HepG2 (cell line): ENCODE results near the gene SEBOX. TPM values are rescaled to one million over a fixed set of nuclear protein-coding genes. Genes with fewer than 3 reads are reported as not detected.

Experiments
- CEBPB ChIP-seq: IDR thresholded peaks from 2 replicates; pipeline ENCODE4 v1.6.1; 2011; ENCODE audit warnings: low read depth, low read length, improper control_type of control experiment, borderline replicate concordance
- GABPB1 ChIP-seq: IDR thresholded peaks from 2 replicates; pipeline ENCODE4 v1.6.1; 2016; ENCODE audit warnings: mild to moderate bottlenecking, missing genetic modification reagents, moderate library complexity, missing compliant biosample characterization
- HCFC1 ChIP-seq: fragments of 150-350 bp; IDR thresholded peaks from 2 replicates; pipeline ENCODE4 v1.6.1; 2014; ENCODE audit warnings: low read depth, low read length
- IRX3 ChIP-seq: sonication (generic); formaldehyde crosslinking; IDR thresholded peaks from 2 replicates; pipeline ENCODE4 v1.8.1; 2023; ENCODE audit warnings: mild to moderate bottlenecking, low read depth, missing genetic modification reagents, borderline replicate concordance
- MZF1 ChIP-seq: sonication (generic); formaldehyde crosslinking; IDR thresholded peaks from 2 replicates; pipeline ENCODE4 v1.8.1; 2023; ENCODE audit warnings: mild to moderate bottlenecking, missing genetic modification reagents, borderline replicate concordance
- SIX4 ChIP-seq: sonication (generic); formaldehyde crosslinking; IDR thresholded peaks from 2 replicates; pipeline ENCODE4 v1.4.0; 2020; ENCODE audit warnings: missing genetic modification reagents
- SKI ChIP-seq: fragments of 450-650 bp; IDR thresholded peaks from one replicate; pipeline ENCODE4 v1.6.1; 2018; ENCODE audit warnings: mild to moderate bottlenecking; ENCODE audit not compliant: partially characterized antibody
- SOX5 ChIP-seq: IDR thresholded peaks from 2 replicates; pipeline ENCODE4 v1.6.1; 2016; ENCODE audit warnings: borderline replicate concordance
- YEATS4 ChIP-seq: sonication (generic); formaldehyde crosslinking; IDR thresholded peaks from 2 replicates; pipeline ENCODE4 v1.4.0; 2020; ENCODE audit warnings: missing genetic modification reagents, borderline replicate concordance
- ZNF446 ChIP-seq: sonication (generic); formaldehyde crosslinking; IDR thresholded peaks from 2 replicates; pipeline ENCODE4 v1.5.0; 2020; ENCODE audit warnings: mild to moderate bottlenecking, missing genetic modification reagents
- polyA plus RNA-seq, 8 experiments: library from polyadenylated mRNA; depleted of rRNA in 3 of 8; stranded (reverse) in 7 of 8; unstranded in 1 of 8; fragments of >200 nt; fragmentation: Illumina TruSeq in 4 of 8; extraction: Trizol in 4 of 8; gene quantifications; 2 replicates each; pipeline versions ENCODE4 v1.2.1 to v1.2.3, GENCODE V29; 2011 to 2016; ENCODE audit warnings: low read depth in 4 of 8, missing spikeins in 1 of 8, mixed read lengths in 1 of 8; ENCODE audit not compliant: insufficient read depth in 1 of 8
- total RNA-seq, 5 experiments: library from RNA; depleted of rRNA; stranded (reverse); fragments of >200 nt; fragmentation: Illumina TruSeq; extraction: Trizol; gene quantifications; 2 replicates each; pipeline ENCODE4 v1.2.3, GENCODE V29; 2016; ENCODE audit warnings: low read depth in 1 of 5
- TF ChIP-seq, protein P1 (sequence below): IDR thresholded peaks from 2 replicates; pipeline ENCODE4 v1.6.1; 2016; ENCODE audit warnings: low read depth, missing genetic modification reagents, missing compliant biosample characterization
- TF ChIP-seq, protein P2 (sequence below): sonication (generic); formaldehyde crosslinking; IDR thresholded peaks from 2 replicates; pipeline ENCODE4 v1.5.0; 2020; ENCODE audit warnings: missing genetic modification reagents
- TF ChIP-seq, protein P3 (sequence below): sonication (generic); formaldehyde crosslinking; IDR thresholded peaks from 2 replicates; pipeline ENCODE4 v1.8.0; 2022; ENCODE audit warnings: mild to moderate bottlenecking, missing genetic modification reagents, moderate library complexity
- TF ChIP-seq, protein P4 (sequence below): IDR thresholded peaks from 2 replicates; pipeline ENCODE4 v1.6.1; 2016; ENCODE audit warnings: mild to moderate bottlenecking
- TF ChIP-seq, protein P5 (sequence below): sonication (generic); formaldehyde crosslinking; IDR thresholded peaks from 2 replicates; pipeline ENCODE4 v1.5.1; 2020; ENCODE audit warnings: missing genetic modification reagents, mild to moderate bottlenecking, borderline replicate concordance

SEBOX gene
- total and polyA plus RNA-seq, 2 of the 13 experiments (the other 11 are each of a cell fraction or from before 2014, with no cell fraction given), result not detected

DNA sequence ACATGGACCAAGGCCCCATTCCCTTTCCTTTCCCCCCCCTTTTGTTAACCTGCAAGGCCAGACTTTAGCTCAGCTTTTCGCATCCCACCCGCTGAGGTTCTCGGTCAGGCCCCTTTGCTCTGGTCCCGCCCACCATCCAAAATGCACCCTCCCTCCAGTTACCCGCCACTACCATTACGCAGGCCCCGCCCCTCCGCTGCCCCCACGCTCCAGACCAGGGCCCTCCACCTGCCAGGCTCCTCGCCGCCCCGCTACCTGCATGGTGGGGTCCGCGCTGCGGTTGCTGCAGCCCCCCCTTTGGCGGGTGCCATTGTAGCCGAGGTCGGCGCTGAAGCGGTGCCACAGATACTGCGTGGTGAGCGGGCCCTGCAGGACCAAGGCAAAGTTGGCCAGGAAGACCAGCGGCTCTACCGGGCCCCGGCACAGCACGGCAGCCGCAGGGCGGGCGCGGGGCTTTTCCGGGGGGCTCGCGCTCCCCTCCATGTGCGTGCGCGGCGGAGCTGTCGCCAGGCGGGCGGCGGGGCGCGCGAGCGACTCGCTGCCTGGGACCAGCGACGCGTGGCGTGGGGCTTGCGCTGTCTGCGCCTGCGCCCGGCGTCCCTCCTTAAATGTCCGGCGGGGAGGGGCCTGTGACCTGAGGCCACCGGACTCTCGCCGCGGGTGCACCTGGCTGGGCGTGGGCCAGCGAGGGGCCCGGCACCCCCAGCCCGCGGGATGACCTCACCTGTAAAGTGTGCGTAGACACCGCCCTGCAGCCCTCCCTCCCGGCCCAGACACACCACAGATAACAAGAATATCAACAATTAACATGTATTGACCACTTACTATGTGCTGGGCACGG, 40.9 kb upstream of the SEBOX start, which contains the start of gene SLC46A1 (continued):
- TF ChIP-seq, protein P1, sequence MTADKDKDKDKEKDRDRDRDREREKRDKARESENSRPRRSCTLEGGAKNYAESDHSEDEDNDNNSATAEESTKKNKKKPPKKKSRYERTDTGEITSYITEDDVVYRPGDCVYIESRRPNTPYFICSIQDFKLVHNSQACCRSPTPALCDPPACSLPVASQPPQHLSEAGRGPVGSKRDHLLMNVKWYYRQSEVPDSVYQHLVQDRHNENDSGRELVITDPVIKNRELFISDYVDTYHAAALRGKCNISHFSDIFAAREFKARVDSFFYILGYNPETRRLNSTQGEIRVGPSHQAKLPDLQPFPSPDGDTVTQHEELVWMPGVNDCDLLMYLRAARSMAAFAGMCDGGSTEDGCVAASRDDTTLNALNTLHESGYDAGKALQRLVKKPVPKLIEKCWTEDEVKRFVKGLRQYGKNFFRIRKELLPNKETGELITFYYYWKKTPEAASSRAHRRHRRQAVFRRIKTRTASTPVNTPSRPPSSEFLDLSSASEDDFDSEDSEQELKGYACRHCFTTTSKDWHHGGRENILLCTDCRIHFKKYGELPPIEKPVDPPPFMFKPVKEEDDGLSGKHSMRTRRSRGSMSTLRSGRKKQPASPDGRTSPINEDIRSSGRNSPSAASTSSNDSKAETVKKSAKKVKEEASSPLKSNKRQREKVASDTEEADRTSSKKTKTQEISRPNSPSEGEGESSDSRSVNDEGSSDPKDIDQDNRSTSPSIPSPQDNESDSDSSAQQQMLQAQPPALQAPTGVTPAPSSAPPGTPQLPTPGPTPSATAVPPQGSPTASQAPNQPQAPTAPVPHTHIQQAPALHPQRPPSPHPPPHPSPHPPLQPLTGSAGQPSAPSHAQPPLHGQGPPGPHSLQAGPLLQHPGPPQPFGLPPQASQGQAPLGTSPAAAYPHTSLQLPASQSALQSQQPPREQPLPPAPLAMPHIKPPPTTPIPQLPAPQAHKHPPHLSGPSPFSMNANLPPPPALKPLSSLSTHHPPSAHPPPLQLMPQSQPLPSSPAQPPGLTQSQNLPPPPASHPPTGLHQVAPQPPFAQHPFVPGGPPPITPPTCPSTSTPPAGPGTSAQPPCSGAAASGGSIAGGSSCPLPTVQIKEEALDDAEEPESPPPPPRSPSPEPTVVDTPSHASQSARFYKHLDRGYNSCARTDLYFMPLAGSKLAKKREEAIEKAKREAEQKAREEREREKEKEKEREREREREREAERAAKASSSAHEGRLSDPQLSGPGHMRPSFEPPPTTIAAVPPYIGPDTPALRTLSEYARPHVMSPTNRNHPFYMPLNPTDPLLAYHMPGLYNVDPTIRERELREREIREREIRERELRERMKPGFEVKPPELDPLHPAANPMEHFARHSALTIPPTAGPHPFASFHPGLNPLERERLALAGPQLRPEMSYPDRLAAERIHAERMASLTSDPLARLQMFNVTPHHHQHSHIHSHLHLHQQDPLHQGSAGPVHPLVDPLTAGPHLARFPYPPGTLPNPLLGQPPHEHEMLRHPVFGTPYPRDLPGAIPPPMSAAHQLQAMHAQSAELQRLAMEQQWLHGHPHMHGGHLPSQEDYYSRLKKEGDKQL, result no peak
- peak; percentile 90 for TF ChIP-seq IRX3 (CRISPR knock-in tag)
- no peak for TF ChIP-seq SIX4 (CRISPR knock-in tag)
- TF ChIP-seq SOX5 (CRISPR knock-in tag), result no peak
- TF ChIP-seq YEATS4, result peak; percentile 83; the same call in 1 of the 2 replicates
- peak; percentile 67; the same call in 1 of the 2 replicates for TF ChIP-seq GABPB1 (CRISPR knock-in tag)
- TF ChIP-seq HCFC1, result no peak
- TF ChIP-seq CEBPB, result no peak
- TF ChIP-seq, protein P2, sequence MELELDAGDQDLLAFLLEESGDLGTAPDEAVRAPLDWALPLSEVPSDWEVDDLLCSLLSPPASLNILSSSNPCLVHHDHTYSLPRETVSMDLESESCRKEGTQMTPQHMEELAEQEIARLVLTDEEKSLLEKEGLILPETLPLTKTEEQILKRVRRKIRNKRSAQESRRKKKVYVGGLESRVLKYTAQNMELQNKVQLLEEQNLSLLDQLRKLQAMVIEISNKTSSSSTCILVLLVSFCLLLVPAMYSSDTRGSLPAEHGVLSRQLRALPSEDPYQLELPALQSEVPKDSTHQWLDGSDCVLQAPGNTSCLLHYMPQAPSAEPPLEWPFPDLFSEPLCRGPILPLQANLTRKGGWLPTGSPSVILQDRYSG (CRISPR knock-in tag), result no peak
- TF ChIP-seq, protein P3, sequence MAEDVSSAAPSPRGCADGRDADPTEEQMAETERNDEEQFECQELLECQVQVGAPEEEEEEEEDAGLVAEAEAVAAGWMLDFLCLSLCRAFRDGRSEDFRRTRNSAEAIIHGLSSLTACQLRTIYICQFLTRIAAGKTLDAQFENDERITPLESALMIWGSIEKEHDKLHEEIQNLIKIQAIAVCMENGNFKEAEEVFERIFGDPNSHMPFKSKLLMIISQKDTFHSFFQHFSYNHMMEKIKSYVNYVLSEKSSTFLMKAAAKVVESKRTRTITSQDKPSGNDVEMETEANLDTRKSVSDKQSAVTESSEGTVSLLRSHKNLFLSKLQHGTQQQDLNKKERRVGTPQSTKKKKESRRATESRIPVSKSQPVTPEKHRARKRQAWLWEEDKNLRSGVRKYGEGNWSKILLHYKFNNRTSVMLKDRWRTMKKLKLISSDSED (CRISPR knock-in tag), result no peak; the same call in 1 of the 2 replicates
- no peak for TF ChIP-seq MZF1 (CRISPR knock-in tag)
- TF ChIP-seq, protein P4, sequence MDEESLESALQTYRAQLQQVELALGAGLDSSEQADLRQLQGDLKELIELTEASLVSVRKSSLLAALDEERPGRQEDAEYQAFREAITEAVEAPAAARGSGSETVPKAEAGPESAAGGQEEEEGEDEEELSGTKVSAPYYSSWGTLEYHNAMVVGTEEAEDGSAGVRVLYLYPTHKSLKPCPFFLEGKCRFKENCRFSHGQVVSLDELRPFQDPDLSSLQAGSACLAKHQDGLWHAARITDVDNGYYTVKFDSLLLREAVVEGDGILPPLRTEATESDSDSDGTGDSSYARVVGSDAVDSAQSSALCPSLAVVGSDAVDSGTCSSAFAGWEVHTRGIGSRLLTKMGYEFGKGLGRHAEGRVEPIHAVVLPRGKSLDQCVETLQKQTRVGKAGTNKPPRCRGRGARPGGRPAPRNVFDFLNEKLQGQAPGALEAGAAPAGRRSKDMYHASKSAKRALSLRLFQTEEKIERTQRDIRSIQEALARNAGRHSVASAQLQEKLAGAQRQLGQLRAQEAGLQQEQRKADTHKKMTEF, result no peak
- TF ChIP-seq SKI, result no peak
- no peak for TF ChIP-seq ZNF446 (CRISPR knock-in tag)
- TF ChIP-seq, protein P5, sequence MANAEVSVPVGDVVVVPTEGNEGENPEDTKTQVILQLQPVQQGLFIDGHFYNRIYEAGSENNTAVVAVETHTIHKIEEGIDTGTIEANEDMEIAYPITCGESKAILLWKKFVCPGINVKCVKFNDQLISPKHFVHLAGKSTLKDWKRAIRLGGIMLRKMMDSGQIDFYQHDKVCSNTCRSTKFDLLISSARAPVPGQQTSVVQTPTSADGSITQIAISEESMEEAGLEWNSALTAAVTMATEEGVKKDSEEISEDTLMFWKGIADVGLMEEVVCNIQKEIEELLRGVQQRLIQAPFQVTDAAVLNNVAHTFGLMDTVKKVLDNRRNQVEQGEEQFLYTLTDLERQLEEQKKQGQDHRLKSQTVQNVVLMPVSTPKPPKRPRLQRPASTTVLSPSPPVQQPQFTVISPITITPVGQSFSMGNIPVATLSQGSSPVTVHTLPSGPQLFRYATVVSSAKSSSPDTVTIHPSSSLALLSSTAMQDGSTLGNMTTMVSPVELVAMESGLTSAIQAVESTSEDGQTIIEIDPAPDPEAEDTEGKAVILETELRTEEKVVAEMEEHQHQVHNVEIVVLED (CRISPR knock-in tag), result peak; percentile 35; the same call in 1 of the 2 replicates
